HUES6 (cell line): ENCODE data around the gene CBX2.

Experiments
- H3K27ac ChIP-seq: 2 replicates; pipeline ENCODE4 v1.7.0; 2013; ENCODE audit warnings: low read depth, mild to moderate bottlenecking, low read length, inconsistent platforms
- H3K27me3 ChIP-seq: 2 replicates; pipeline ENCODE4 v1.6.1; 2013; ENCODE audit warnings: low read length; ENCODE audit not compliant: control insufficient read depth, insufficient read depth
- H3K36me3 ChIP-seq: 2 replicates; pipeline ENCODE4 v1.6.1; 2013; ENCODE audit warnings: low read length; ENCODE audit not compliant: control insufficient read depth, insufficient read depth
- H3K4me1 ChIP-seq: 2 replicates; pipeline ENCODE4 v1.6.1; 2013; ENCODE audit warnings: low read length; ENCODE audit not compliant: control insufficient read depth, insufficient read depth
- H3K4me3 ChIP-seq: 2 replicates; pipeline ENCODE4 v1.5.1; 2013; ENCODE audit warnings: low read depth, low read length
- H3K9ac ChIP-seq: one replicate; pipeline ENCODE4 v1.6.1; 2013; ENCODE audit warnings: mild to moderate bottlenecking, low read length
- H3K9me3 ChIP-seq: 2 replicates; pipeline ENCODE4 v1.6.1; 2013; ENCODE audit warnings: low read depth, low read length; ENCODE audit not compliant: control insufficient read depth, insufficient read depth

CBX2 gene

GRCh38 chr17:79830763-79831264, 52.9 kb downstream of the CBX2 start:
- peaks cover 33% of the 10 kb centered on the region for H3K4me1 ChIP-seq

GRCh38 chr17:79831265-79832217, 53.6 kb downstream of the CBX2 start:
- H3K4me3 ChIP-seq: peak overlapping the region; percentile 52
- no peaks in the 10 kb centered on the region for H3K36me3 ChIP-seq
- peaks cover 38% of the 10 kb centered on the region for H3K4me1 ChIP-seq
- H3K9ac ChIP-seq: peak overlapping the region; percentile 33
- peaks cover 99% of the 10 kb centered on the region for H3K27me3 ChIP-seq
- no peak overlapping the region for H3K27ac ChIP-seq
- no peaks in the 10 kb centered on the region for H3K9me3 ChIP-seq

More at GRCh38 chr17:79830763-79831264, 52.9 kb downstream of the CBX2 start:
- Histone ChIP-seq H3K4me3 (no peak overlapping the region), H3K9ac (no peak overlapping the region), H3K9me3 (no peaks in the 10 kb centered on the region), H3K27ac (no peak overlapping the region), H3K27me3 (peaks cover 99% of the 10 kb centered on the region), H3K36me3 (no peaks in the 10 kb centered on the region)

- Histone ChIP-seq H3K9ac (peak overlapping the region; percentile 33), H3K36me3 (no peaks in the 10 kb centered on the region), H3K4me1 (peaks cover 46% of the 10 kb centered on the region), H3K4me3 (peak overlapping the region; percentile 52), H3K9me3 (no peaks in the 10 kb centered on the region), H3K27ac (no peak overlapping the region), H3K27me3 (peaks cover 99% of the 10 kb centered on the region)
Observed at GRCh38 chr17:79832218-79833109, 54.5 kb downstream of the CBX2 start.

GRCh38 chr17:79833110-79833450, 55.1 kb downstream of the CBX2 start:
- Histone ChIP-seq H3K27ac (no peak overlapping the region), H3K36me3 (no peaks in the 10 kb centered on the region), H3K4me1 (peaks cover 52% of the 10 kb centered on the region), H3K9ac (no peak overlapping the region), H3K27me3 (peaks cover 100% of the 10 kb centered on the region), H3K9me3 (no peaks in the 10 kb centered on the region), H3K4me3 (peak overlapping the region; percentile 29; the same call in 1 of the 2 replicates)

- Histone ChIP-seq H3K27ac (no peak overlapping the region), H3K36me3 (no peaks in the 10 kb centered on the region), H3K27me3 (peaks cover 97% of the 10 kb centered on the region), H3K4me3 (peak overlapping the region; percentile 32), H3K9ac (no peak overlapping the region), H3K4me1 (peaks cover 52% of the 10 kb centered on the region), H3K9me3 (no peaks in the 10 kb centered on the region)
Observed at GRCh38 chr17:79833744-79834564, 56.0 kb downstream of the CBX2 start.

- H3K27me3 ChIP-seq: peaks cover 91% of the 10 kb centered on the region
- H3K9me3 ChIP-seq: no peaks in the 10 kb centered on the region
- H3K4me3 ChIP-seq: peak overlapping the region; percentile 46
- no peak overlapping the region for H3K27ac ChIP-seq
- H3K4me1 ChIP-seq: peaks cover 52% of the 10 kb centered on the region
- no peaks in the 10 kb centered on the region for H3K36me3 ChIP-seq
- no peak overlapping the region for H3K9ac ChIP-seq
Observed at GRCh38 chr17:79834565-79835469, 56.9 kb downstream of the CBX2 start.

- H3K27ac ChIP-seq: no peak overlapping the region
Observed at GRCh38 chr17:79835470-79835899, 57.5 kb downstream of the CBX2 start.

GRCh38 chr17:79835953-79836509, 58.1 kb downstream of the CBX2 start:
- Histone ChIP-seq H3K36me3 (no peaks in the 10 kb centered on the region), H3K4me3 (peak overlapping the region; percentile 78), H3K27ac (no peak overlapping the region), H3K9me3 (0 out of 2 replicates have a peak, but pooled peaks cover 3% of the 10 kb centered on the region), H3K9ac (no peak overlapping the region), H3K4me1 (peaks cover 50% of the 10 kb centered on the region), H3K27me3 (peaks cover 91% of the 10 kb centered on the region)

More at GRCh38 chr17:79835470-79835899, 57.5 kb downstream of the CBX2 start:
- Histone ChIP-seq H3K9me3 (0 out of 2 replicates have a peak, but pooled peaks cover 3% of the 10 kb centered on the region), H3K4me3 (peak overlapping the region; percentile 46), H3K36me3 (no peaks in the 10 kb centered on the region), H3K27me3 (peaks cover 91% of the 10 kb centered on the region), H3K4me1 (peaks cover 51% of the 10 kb centered on the region), H3K9ac (no peak overlapping the region)

- Histone ChIP-seq H3K36me3 (no peaks in the 10 kb centered on the region), H3K27me3 (peaks cover 91% of the 10 kb centered on the region), H3K27ac (no peak overlapping the region), H3K9me3 (0 out of 2 replicates have a peak, but pooled peaks cover 3% of the 10 kb centered on the region), H3K9ac (no peak overlapping the region), H3K4me1 (peaks cover 47% of the 10 kb centered on the region), H3K4me3 (peak overlapping the region; percentile 78)
Observed at GRCh38 chr17:79836510-79836971, 58.6 kb downstream of the CBX2 start.
